A549 (cell line): Measurements from ENCODE around the gene IPPK. TPM values are rescaled to one million over a fixed set of nuclear protein-coding genes. Genes with fewer than 3 reads are reported as not detected.

Experiments used
- ATAC-seq, 2 experiments: fragments of 200-7000 bp in 1 of 2; fragments of >200 bp in 1 of 2; cut with Nextera tagmentation in 1 of 2; cut with Tn5 transposase in 1 of 2; 3 replicates each; pipeline versions ENCODE4 v1.8.0 to v1.9.1; 2018 to 2020; ENCODE audit warnings: mild to moderate bottlenecking in 1 of 2, moderate library complexity in 1 of 2
- CTCF ChIA-PET: fragments of 300-600 bp; sonication (Branson Sonifier 250); formaldehyde crosslinking; extraction: SDS; loops from one replicate; lab custom pipeline; 2021; ENCODE audit warnings: antibody characterized with exemption, inconsistent platforms; lab: Yijun Ruan, JAX
- POLR2A ChIA-PET: fragments of 350-600 bp; formaldehyde crosslinking; extraction: SDS; loops from one replicate; lab custom pipeline; 2021; ENCODE audit warnings: antibody characterized with exemption, inconsistent platforms; lab: Yijun Ruan, JAX
- DNase-seq, 2 experiments: peaks; one replicate each; pipeline versions ENCODE4 v3.0.0 to v3.0.0-alpha.2; 2011 to 2016; ENCODE audit warnings: low read depth in 1 of 2, low spot score in 1 of 2
- FAIRE-seq: peaks from 2 replicates; lab custom pipeline; 2011; peaks lifted over from hg19 to GRCh38; lab: Jason Lieb, UNC
- H3K27ac ChIP-seq, 2 experiments: fragments of >200 bp; sonication (Bioruptor Twin); formaldehyde crosslinking; 3 replicates each; pipeline ENCODE4 v1.5.1; 2016 to 2017
- H3K4me1 ChIP-seq: fragments of >200 bp; sonication (Bioruptor Twin); formaldehyde crosslinking; 3 replicates; pipeline ENCODE4 v1.6.1; 2016
- H3K4me2 ChIP-seq: fragments of >200 bp; sonication (Bioruptor Twin); formaldehyde crosslinking; 3 replicates; pipeline ENCODE4 v1.6.1; 2016
- H3K4me3 ChIP-seq: fragments of >200 bp; sonication (Bioruptor Twin); formaldehyde crosslinking; 3 replicates; pipeline ENCODE4 v1.5.1; 2016
- H3K9me3 ChIP-seq: fragments of >200 bp; sonication (Bioruptor Twin); formaldehyde crosslinking; 3 replicates; pipeline ENCODE4 v1.6.1; 2016
- CBX8 ChIP-seq: fragments of 200-600 bp; sonication (generic); IDR thresholded peaks from 2 replicates; pipeline ENCODE4 v1.6.1; 2016
- EHF ChIP-seq: fragments of 250-450 bp; sonication (Bioruptor Pico); IDR thresholded peaks from 2 replicates; pipeline ENCODE4 v1.5.0; 2020; ENCODE audit warnings: mild to moderate bottlenecking
- FOSL2 ChIP-seq, 2 experiments: fragments of 450-650 bp in 1 of 2; fragments of >200 bp in 1 of 2; sonication (Bioruptor Twin) in 1 of 2; formaldehyde crosslinking; IDR thresholded peaks; 2 replicates each; pipeline versions ENCODE4 v1.5.0 to v1.6.1; 2016 to 2020; ENCODE audit warnings: mild to moderate bottlenecking in 1 of 2, moderate library complexity in 1 of 2
- JUN ChIP-seq, 2 experiments: fragments of >200 bp; sonication (Bioruptor Twin); formaldehyde crosslinking; IDR thresholded peaks; 2 replicates in 1 of 2; 3 replicates in 1 of 2; pipeline ENCODE4 v1.6.1; 2016 to 2017
- JUNB ChIP-seq: fragments of >200 bp; sonication (Bioruptor Twin); formaldehyde crosslinking; IDR thresholded peaks from 2 replicates; pipeline ENCODE4 v1.6.1; 2016
- NFE2L2 ChIP-seq: fragments of 150-350 bp; conservative IDR thresholded peaks from 2 replicates; pipeline ENCODE4 v1.6.1; 2014; ENCODE audit warnings: low read length
- NPAS2 ChIP-seq: fragments of 250-450 bp; sonication (Bioruptor Pico); IDR thresholded peaks from 2 replicates; pipeline ENCODE4 v1.8.0; 2022; ENCODE audit warnings: mild to moderate bottlenecking, moderate library complexity, borderline replicate concordance
- RCOR1 ChIP-seq: fragments of 150-350 bp; IDR thresholded peaks from 2 replicates; pipeline ENCODE4 v1.6.1; 2014; ENCODE audit warnings: antibody characterized with exemption, low read length, low read depth
- SREBF2 ChIP-seq: fragments of 450-650 bp; IDR thresholded peaks from 2 replicates; pipeline ENCODE4 v1.6.1; 2014; ENCODE audit warnings: mild to moderate bottlenecking, moderate library complexity
- WGBS: methylation state at CpG from one replicate; pipeline ENCODE4 v1.1.6; 2017; ENCODE audit errors: missing lambda C conversion rate; 5-methylcytosine and 5-hydroxymethylcytosine counted together
- polyA plus RNA-seq, 4 experiments: library from polyadenylated mRNA; depleted of rRNA in 3 of 4; stranded (reverse); fragments of >200 nt; fragmentation: RNase III in 1 of 4; extraction: RNeasy Plus Mini Kit Qiagen cat#74134 plus additional on column Dnase treatment in 1 of 4; gene quantifications; 2 replicates in 3 of 4; 3 replicates in 1 of 4; pipeline ENCODE4 v1.2.3, GENCODE V29; 2011 to 2017
- TF ChIP-seq, protein P1 (sequence below): fragments of 250-450 bp; sonication (Bioruptor Pico); IDR thresholded peaks from 2 replicates; pipeline ENCODE4 v1.5.0; 2020; ENCODE audit warnings: low read depth, mild to moderate bottlenecking, moderate library complexity
- TF ChIP-seq, protein P2 (sequence below): IDR thresholded peaks from 2 replicates; pipeline ENCODE4 v1.6.1; 2012; ENCODE audit warnings: low read depth, borderline replicate concordance
- TF ChIP-seq, protein P3 (sequence below): fragments of 200-600 bp; sonication (generic); IDR thresholded peaks from 2 replicates; pipeline ENCODE4 v1.6.1; 2016; ENCODE audit warnings: antibody characterized with exemption, mild to moderate bottlenecking, moderate library complexity

Gene IPPK
- polyA plus RNA-seq, 2 of the 4 experiments (the other 2 are of a cell fraction) = 12.2 to 20.0 TPM

DNA sequence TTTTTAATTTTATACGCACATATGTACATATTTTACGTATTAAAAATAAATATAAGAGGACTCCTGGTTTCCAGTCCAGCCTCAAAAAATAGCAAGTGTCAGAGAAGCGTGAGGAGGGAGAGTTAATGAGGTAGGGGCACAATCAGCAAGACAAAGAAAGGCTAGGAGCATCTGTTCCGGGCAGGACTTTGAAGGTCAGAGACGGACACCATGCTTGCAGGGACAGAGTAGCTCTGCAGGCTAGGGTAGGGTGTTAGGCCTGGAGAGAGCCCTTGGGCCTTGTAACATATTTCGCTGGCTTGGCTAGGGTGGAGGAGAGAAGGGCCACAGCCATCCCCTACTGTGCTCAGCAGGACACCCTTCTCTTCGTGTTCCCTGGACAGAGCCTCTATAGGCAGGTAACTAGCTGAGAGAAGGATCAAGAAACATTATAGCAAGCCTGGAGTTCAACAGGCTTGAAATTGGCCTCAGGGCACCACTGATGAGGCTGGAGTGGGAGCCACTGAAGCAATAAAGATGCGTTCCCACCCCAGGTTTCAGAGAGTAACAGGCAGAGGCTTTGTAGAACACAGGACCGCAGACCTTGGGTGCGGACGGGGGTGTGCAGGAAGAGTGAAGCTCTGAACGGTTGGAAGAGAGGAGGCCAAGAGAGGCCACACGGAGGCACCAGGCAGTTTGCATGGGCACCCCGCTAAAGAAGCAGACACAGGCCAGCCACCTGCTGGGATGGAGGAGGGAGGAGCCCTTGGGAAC, 9.7 kb upstream of the IPPK start (continued):
- TF ChIP-seq NPAS2 (CRISPR knock-in tag) (no peak), CBX8 (no peak)
- TF ChIP-seq, all 56 proteins: peak for 0

DNA sequence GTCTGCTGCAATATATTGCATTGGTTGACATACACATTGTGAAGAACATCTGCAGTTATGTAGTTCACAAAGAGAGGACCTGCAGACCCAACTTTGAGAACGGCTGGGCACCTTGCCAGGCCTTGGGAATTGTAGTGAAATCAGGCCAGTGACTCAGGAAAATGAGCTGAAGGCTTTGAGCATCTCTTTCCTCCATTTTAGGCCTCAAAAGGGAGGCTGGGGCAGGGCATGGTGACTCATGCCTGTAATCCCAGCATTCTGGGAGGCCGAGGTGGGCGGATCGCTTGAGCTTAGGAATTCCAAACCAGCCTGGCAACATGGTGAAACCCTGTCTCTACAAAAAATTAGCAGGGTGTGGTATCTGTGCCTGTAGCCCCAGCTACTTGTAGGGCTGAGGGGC, 1.4 kb upstream of the IPPK start:
- H3K4me1 ChIP-seq = peaks cover 15% of the 10 kb centered on the region
- DNase-seq = peak; percentile 35 to 74
- WGBS = 60% methylated on average over 4 of the region's 4 CpGs
- peak overlapping the region; percentile 76 for H3K4me3 ChIP-seq
- CTCF ChIA-PET = interaction anchor here (1.1 to 2.1 kb wide), 3 partner anchors 12 to 95 kb away, joined by 3 to 5 read pairs (median 3); no protein-coding TSS in a partner anchor
- POLR2A ChIA-PET = interaction anchor here (1.7 kb wide), 1 partner anchor 120 kb away, joined by 3 read pairs; no protein-coding TSS in a partner anchor
- no peak for FAIRE-seq
- H3K4me2 ChIP-seq = peak overlapping the region; percentile 79
- no peak for TF ChIP-seq FOSL2 (IDR thresholded peaks at IDR 0.05)
- peak; percentile 78 for TF ChIP-seq FOSL2 (CRISPR knock-in tag; IDR thresholded peaks at IDR 0.05)
- 0 out of 2 replicates have a peak, but pooled peaks have one; percentile 6 for TF ChIP-seq NFE2L2
- no peak for TF ChIP-seq JUNB
- TF ChIP-seq JUN (IDR thresholded peaks at IDR 0.05) = no peak
- no peak for ATAC-seq
- no peaks in the 10 kb centered on the region for H3K9me3 ChIP-seq
- H3K27ac ChIP-seq = peak overlapping the region; percentile 91 to 93; a peak in 5 of 6 replicates

DNA sequence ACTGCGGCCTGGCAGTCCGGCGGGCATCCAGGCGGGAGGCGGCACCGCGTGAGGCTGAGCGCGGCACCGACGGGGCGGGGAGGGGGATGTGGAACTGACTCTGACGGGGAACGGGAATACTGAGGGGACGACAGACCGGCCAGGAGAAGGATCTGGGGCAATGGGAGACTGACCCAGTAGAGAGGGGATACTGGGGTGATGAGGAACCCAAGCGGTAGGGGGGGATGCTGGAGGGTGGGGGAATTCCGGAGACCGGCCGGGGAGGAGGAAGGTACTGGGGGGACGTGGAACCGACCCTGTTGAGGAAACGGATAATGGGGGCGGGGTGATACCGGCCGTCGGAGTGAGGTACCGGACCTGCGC, 423 bp downstream of the IPPK start:
- POLR2A ChIA-PET = interaction anchor here (1.0 to 1.6 kb wide), 7 partner anchors 10 to 344 kb away, joined by 3 to 12 read pairs (median 7); partner anchors contain the start of genes BICD2, CENPP and NOL8
- FAIRE-seq = no peak
- DNase-seq = peak in 1 of 2 experiments; percentile 28

More for the DNA sequence above, 423 bp downstream of the IPPK start:
- CTCF ChIA-PET = interaction anchor here (1.0 kb wide), 2 partner anchors 48 to 53 kb away, joined by 3 read pairs; no protein-coding TSS in a partner anchor
- H3K4me2 ChIP-seq = peak overlapping the region; percentile 91
- WGBS = 2% methylated on average over 13 of the region's 29 CpGs
- H3K4me3 ChIP-seq = peak overlapping the region; percentile 76
- H3K27ac ChIP-seq = peak overlapping the region; percentile 78 to 93
- TF ChIP-seq SREBF2 = no peak
- TF ChIP-seq, protein P1, sequence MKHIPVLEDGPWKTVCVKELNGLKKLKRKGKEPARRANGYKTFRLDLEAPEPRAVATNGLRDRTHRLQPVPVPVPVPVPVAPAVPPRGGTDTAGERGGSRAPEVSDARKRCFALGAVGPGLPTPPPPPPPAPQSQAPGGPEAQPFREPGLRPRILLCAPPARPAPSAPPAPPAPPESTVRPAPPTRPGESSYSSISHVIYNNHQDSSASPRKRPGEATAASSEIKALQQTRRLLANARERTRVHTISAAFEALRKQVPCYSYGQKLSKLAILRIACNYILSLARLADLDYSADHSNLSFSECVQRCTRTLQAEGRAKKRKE (CRISPR knock-in tag) = no peak
- TF ChIP-seq, protein P2, sequence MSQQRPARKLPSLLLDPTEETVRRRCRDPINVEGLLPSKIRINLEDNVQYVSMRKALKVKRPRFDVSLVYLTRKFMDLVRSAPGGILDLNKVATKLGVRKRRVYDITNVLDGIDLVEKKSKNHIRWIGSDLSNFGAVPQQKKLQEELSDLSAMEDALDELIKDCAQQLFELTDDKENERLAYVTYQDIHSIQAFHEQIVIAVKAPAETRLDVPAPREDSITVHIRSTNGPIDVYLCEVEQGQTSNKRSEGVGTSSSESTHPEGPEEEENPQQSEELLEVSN = no peak
- TF ChIP-seq, protein P3, sequence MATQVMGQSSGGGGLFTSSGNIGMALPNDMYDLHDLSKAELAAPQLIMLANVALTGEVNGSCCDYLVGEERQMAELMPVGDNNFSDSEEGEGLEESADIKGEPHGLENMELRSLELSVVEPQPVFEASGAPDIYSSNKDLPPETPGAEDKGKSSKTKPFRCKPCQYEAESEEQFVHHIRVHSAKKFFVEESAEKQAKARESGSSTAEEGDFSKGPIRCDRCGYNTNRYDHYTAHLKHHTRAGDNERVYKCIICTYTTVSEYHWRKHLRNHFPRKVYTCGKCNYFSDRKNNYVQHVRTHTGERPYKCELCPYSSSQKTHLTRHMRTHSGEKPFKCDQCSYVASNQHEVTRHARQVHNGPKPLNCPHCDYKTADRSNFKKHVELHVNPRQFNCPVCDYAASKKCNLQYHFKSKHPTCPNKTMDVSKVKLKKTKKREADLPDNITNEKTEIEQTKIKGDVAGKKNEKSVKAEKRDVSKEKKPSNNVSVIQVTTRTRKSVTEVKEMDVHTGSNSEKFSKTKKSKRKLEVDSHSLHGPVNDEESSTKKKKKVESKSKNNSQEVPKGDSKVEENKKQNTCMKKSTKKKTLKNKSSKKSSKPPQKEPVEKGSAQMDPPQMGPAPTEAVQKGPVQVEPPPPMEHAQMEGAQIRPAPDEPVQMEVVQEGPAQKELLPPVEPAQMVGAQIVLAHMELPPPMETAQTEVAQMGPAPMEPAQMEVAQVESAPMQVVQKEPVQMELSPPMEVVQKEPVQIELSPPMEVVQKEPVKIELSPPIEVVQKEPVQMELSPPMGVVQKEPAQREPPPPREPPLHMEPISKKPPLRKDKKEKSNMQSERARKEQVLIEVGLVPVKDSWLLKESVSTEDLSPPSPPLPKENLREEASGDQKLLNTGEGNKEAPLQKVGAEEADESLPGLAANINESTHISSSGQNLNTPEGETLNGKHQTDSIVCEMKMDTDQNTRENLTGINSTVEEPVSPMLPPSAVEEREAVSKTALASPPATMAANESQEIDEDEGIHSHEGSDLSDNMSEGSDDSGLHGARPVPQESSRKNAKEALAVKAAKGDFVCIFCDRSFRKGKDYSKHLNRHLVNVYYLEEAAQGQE = no peak
- no peak for TF ChIP-seq CBX8
- TF ChIP-seq EHF (CRISPR knock-in tag) = no peak
- TF ChIP-seq RCOR1 = no peak
- TF ChIP-seq, all 56 proteins: peak for 0
- ATAC-seq = peak in 1 of 2 experiments; percentile 50; a peak in 4 of 6 replicates
- Histone ChIP-seq H3K9me3 (no peaks in the 10 kb centered on the region), H3K4me1 (peaks cover 15% of the 10 kb centered on the region)
